ENCODE measurements around the gene HEXA. TPM values are rescaled to one million over a fixed set of nuclear protein-coding genes. Genes with fewer than 3 reads are reported as not detected.

The HEXA gene
- total and polyA plus RNA-seq, 8 donors = 30.7 to 84.8 (median 58.0) TPM

- Histone ChIP-seq H3K27ac (no peak overlapping the region), H3K27me3 (peaks cover 0 to 13% (median 0%) of the 10 kb centered on the region in 3 donors), H3K36me3 (no peaks in the 10 kb centered on the region), H3K4me1 (peaks cover 0 to 6% (median 0%) of the 10 kb centered on the region in 4 donors), H3K4me3 (no peak overlapping the region), H3K9me3 (no peaks in the 10 kb centered on the region)
- intact Hi-C loops (cut with DNase I; ENCODE audit: low total_unique reads) = no loop called here
- peak; percentile 67 to 78 for DNase-seq
- TF ChIP-seq, protein P1, sequence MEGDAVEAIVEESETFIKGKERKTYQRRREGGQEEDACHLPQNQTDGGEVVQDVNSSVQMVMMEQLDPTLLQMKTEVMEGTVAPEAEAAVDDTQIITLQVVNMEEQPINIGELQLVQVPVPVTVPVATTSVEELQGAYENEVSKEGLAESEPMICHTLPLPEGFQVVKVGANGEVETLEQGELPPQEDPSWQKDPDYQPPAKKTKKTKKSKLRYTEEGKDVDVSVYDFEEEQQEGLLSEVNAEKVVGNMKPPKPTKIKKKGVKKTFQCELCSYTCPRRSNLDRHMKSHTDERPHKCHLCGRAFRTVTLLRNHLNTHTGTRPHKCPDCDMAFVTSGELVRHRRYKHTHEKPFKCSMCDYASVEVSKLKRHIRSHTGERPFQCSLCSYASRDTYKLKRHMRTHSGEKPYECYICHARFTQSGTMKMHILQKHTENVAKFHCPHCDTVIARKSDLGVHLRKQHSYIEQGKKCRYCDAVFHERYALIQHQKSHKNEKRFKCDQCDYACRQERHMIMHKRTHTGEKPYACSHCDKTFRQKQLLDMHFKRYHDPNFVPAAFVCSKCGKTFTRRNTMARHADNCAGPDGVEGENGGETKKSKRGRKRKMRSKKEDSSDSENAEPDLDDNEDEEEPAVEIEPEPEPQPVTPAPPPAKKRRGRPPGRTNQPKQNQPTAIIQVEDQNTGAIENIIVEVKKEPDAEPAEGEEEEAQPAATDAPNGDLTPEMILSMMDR (IDR thresholded peaks at IDR 0.05) = no peak
- TF ChIP-seq POLR2AphosphoS5 (IDR thresholded peaks at IDR 0.05) = no peak
- no peak for TF ChIP-seq EP300 (IDR thresholded peaks at IDR 0.05)
- no peak for TF ChIP-seq POLR2A (IDR thresholded peaks at IDR 0.05)
- WGBS, 5 donors = 23 to 49% (median 25%) methylated on average over 3 of the region's 3 CpGs
Measured at GRCh38 chr15:72389231-72389630, 13.4 kb upstream of the HEXA start.

GRCh38 chr15:72387741-72388140 is 11.9 kb upstream of the HEXA start:
- peaks cover 0 to 6% (median 0%) of the 10 kb centered on the region in 4 donors for H3K4me1 ChIP-seq
- intact Hi-C loops (cut with DNase I; ENCODE audit: low total_unique reads) = no loop called here
- H3K36me3 ChIP-seq = no peaks in the 10 kb centered on the region
- peaks cover 0 to 15% (median 0%) of the 10 kb centered on the region in 3 donors for H3K27me3 ChIP-seq
- H3K9me3 ChIP-seq = no peaks in the 10 kb centered on the region
- no peak overlapping the region for H3K27ac ChIP-seq
- no peak overlapping the region for H3K4me3 ChIP-seq
- no peak for DNase-seq
- TF ChIP-seq EP300 (IDR thresholded peaks at IDR 0.05) (no peak), POLR2A (IDR thresholded peaks at IDR 0.05) (no peak), POLR2AphosphoS5 (IDR thresholded peaks at IDR 0.05) (no peak)
- TF ChIP-seq, protein P1 (IDR thresholded peaks at IDR 0.05) = no peak

DNA sequence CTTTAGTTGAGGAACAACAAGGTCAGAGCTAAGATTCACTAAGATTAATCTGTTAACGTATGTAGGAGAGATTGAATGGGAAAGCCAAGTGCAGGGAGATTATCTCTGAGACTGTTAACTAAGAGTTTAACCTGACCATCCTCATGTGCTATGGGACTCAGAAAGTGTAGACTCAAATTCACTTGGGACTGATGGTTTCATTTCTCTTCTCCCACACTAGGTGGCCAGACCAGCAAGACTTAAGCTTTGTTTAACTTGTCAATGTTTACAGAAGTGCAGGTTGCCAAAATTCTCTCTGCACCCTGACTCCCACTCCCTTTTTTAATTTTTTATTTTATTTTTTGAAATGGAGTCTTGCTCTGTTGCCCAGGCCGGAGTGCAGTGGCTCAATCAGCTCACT is 6.3 kb upstream of the HEXA start:
- peaks cover 0 to 15% (median 0%) of the 10 kb centered on the region in 3 donors for H3K27me3 ChIP-seq
- no peaks in the 10 kb centered on the region for H3K36me3 ChIP-seq
- H3K27ac ChIP-seq = no peak overlapping the region
- H3K4me3 ChIP-seq = no peak overlapping the region
- H3K4me1 ChIP-seq = peaks cover 0 to 3% (median 1%) of the 10 kb centered on the region in 4 donors
- TF ChIP-seq POLR2AphosphoS5 (IDR thresholded peaks at IDR 0.05) = no peak
- TF ChIP-seq, protein P1 (IDR thresholded peaks at IDR 0.05) = peak in 2 of 7 experiments; percentile 17 to 31
- no peaks in the 10 kb centered on the region for H3K9me3 ChIP-seq
- DNase-seq = no peak
- WGBS, 5 donors = 51 to 74% (median 58%) methylated on average over 2 of the region's 2 CpGs
- intact Hi-C loops (cut with DNase I; ENCODE audit: low total_unique reads) = no loop called here

DNA sequence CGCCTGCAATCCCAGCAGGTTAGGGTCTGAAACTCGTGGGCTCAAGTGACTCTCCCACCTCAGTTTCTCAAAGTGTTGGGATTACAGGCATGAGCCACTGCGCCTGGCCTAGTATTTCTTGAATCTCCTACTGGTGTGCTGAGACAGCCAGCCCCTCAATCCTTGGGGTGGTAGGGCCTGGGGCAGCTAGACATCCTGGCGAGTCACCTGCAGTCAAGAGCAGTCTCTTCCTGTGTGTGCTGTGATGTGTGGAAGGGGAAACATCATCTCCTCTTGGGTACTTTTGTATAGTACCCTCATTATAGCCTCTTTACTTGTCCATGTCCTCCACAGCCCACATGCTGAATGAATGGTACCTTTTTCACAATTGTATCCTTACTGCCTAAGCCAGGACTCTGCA is 4.9 kb upstream of the HEXA start:
- Histone ChIP-seq H3K9me3 (no peaks in the 10 kb centered on the region), H3K27me3 (peaks cover 0 to 13% (median 0%) of the 10 kb centered on the region in 3 donors), H3K36me3 (no peaks in the 10 kb centered on the region), H3K4me1 (peaks cover 7 to 13% (median 11%) of the 10 kb centered on the region in 4 donors), H3K4me3 (no peak overlapping the region), H3K27ac (no peak overlapping the region)
- WGBS, 5 donors = 64 to 79% (median 74%) methylated on average over 4 of the region's 4 CpGs
- DNase-seq = no peak
- intact Hi-C loops (cut with DNase I; ENCODE audit: low total_unique reads) = no loop called here
- no peak for TF ChIP-seq EP300 (IDR thresholded peaks at IDR 0.05)
- TF ChIP-seq, protein P1 (IDR thresholded peaks at IDR 0.05) = no peak
- no peak for TF ChIP-seq POLR2A (IDR thresholded peaks at IDR 0.05)
- TF ChIP-seq POLR2AphosphoS5 (IDR thresholded peaks at IDR 0.05) = no peak

Measured in stomach (tissue), 9 donors.